ENCODE results near the gene TBC1D16. TPM values are rescaled to one million over a fixed set of nuclear protein-coding genes. Genes with fewer than 3 reads are reported as not detected.
"Not testable (repeated sequence)": the region's sequence is repeated elsewhere in the genome, so short reads cannot be mapped to it uniquely, and the experiment has no call there.

The TBC1D16 gene
- total RNA-seq, 1 donor from 2014 or later, result 46.9 TPM

DNA sequence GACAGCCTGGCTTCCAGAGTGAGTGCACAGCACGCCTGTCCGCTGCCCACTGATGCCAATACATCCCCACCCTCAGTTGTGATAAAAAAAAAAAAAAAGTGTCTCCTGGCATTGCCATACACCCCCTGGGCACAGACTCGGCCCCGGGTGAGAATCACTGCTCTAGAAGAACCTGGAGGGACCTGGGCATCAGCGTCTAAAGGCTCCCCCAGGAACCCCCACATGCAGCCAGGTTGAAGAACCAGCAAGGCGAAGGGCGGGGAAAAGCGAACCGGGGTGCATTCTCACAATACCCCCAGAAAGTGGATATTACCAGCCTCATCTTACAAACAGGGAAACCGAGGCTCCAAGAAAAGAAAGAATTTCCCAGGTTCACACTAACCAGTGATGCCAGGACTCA, 27.7 kb downstream of the TBC1D16 start:
- DNase-seq (ENCODE audit: low spot score), result no peak
- intact Hi-C loops (cut with DNase I), result no loop called here
- ATAC-seq, result no peak

DNA sequence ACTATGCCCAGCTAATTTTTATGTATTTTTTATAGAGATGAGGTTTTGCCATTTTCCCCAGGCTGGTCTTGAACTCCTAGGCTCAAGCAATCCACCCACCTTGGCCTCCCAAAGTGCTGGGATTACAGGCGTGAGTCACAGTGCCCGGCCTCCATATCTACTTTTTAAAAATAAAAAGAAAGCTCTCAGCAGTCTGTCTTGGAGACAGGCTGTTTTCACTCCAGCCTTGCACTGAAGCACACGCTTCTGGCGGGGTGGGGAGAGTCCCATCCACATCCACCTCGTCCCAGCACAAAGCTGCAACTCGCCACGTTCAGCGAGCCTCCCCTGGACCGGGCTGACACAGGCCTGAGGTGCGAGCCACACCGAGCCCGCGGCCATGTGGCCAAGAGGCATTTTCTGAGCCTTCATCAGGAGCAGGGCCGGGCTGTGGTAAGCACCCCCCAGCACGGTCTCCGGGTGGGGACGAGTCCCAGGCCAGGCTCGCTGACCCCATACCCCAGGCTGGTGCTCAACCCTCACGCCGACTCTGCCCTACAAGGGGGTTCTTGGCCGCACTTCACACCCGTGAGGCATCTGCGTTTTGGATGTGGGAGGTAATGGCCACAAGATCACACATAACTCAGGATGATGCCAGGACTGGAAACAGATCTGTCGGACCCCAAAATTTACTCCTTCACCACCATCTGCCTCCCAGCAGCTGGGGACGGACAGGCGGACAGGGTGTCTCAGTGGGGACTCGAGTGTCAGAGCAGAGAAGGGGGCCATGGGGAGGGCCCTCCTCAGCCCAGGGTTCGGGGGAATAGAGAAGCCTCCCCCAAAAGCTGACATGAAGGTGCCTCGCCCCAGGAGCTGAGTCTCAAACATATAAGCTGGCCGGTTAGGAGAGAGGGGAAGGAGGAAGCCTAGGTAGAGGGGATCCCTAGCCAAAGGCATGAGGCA, 28.6 kb downstream of the TBC1D16 start:
- DNase-seq (ENCODE audit: low spot score) (no peak), ATAC-seq (no peak)
- intact Hi-C loops (cut with DNase I), result no loop called here

DNA sequence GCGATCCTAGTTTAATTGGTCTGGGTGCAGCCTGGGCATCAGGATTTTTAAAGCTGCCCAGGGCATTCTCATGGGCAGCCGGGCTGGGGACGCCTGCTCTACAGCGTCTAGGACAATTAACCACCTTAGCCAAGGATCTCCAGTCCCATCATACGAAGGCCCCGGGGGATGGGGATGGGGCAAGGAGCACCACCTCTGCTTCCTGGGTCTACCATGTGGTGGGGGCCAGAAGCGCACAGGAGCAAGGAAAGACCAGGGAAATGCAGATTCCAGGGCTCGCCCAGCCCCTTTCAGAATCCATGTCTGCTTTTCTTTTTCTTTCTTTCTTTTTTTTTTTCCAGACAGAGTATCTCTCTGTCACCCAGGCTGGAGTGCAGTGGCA, 29.3 kb downstream of the TBC1D16 start:
- ATAC-seq, result no peak
- DNase-seq (ENCODE audit: low spot score), result no peak
- intact Hi-C loops (cut with DNase I), result no loop called here

DNA sequence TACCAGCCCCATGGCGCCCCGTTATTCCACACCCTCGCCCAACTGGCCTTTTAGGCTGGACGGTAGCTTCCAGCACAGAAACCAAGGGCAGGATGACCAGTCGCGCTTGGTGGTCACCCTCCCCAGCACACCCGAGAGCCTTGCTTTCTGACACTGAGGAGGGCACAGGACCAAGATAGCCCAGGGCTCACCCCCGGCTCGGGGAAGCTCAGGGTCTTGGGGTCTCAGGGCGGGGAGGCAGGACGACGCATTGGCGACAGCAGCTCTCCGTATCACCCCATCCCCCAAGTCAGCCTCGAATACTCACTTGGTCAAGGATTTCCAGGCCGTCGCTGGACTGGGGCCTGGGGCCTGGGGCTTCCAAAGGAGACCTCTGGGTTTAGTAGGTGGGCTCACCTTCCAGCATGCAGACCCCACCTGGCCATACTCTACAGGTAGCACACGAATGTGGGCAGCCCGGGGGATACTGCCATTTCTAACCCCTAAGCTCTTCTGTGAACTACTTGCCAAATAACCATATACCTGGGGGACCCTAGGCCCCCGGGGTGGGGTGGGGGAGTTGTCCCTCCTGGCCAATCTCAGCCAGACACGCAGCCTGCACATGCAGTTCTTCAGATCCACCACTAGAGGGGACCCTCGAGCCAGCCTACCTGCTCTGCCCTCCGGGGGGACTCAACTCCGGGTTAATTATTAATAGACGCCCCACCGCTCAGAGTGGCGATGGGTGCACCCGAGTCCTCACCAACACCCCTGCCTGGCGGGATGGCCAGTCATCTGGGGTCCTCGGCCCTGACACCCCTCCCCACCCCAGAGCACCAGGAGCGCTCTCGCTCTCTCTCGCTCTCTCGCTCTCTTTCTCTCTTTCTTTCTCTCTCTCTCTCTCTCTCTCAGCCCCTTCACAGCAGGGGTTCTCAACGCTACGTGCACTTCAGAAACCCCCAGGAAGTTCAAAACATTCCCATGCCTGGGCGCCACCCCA, 30.0 kb downstream of the TBC1D16 start:
- intact Hi-C loops (cut with DNase I), result no loop called here
- DNase-seq (ENCODE audit: low spot score), result peak; percentile 79
- peak; percentile 50 for ATAC-seq

DNA sequence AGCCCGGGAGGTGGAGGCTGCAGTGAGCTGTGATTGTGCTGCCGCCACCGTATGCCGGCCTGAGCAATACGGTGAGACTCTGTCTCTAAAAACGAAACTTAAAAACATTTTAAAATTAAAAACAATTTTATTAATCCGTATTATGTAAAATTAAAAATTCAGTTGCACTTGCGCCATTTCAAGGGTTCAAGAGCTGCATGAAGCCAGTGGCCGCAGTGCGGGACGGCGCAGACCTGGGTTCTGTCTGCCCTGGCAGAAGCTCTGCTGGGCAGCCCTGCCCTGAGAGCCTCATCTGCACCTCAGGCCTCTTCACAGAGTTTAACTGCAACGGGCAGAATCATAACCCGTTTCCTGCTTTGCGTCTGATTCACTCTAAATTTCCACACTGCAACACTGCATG, 31.7 kb downstream of the TBC1D16 start:
- DNase-seq (ENCODE audit: low spot score), result no peak
- intact Hi-C loops (cut with DNase I), result no loop called here
- no peak for ATAC-seq

DNA sequence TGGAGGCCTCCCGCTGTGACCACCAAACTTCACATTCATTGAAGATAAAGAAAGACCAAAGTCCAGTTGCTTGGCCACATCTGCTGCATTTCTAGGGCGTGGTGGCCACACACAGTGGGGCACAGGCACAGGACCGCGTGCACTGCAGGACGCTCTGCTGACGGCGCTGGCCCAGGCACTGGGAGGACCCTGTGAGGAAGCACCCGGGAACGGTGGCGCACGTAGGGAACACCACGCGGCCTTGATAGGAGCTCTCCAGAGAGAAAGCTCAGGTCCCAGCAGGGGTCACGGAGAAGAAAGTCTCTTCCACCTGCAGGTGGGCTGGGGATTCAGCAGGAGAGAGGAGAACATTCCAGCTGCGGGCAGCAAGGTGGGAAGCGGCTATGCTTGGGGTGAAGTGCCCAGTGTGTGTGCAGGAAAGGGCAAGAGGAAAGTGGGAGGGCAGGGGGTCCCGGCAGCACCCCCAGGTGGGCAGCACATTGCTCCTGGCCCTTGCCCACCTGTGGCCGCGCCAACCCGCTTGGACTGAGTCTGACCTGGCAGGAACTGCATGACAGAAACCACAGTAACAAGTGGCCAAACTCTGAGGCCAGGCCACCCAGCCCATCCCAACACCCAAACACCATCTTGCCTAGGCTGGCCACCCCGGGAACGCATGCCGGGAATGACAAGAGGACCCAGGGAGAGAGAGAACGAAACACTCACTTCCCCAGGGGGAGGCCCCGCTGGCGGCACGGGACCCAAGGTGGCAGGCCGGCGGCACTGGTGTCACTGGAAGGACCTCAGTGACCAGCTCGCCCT, 32.8 kb downstream of the TBC1D16 start:
- intact Hi-C loops (cut with DNase I), result no loop called here
- ATAC-seq (no peak), DNase-seq (ENCODE audit: low spot score) (no peak)

DNA sequence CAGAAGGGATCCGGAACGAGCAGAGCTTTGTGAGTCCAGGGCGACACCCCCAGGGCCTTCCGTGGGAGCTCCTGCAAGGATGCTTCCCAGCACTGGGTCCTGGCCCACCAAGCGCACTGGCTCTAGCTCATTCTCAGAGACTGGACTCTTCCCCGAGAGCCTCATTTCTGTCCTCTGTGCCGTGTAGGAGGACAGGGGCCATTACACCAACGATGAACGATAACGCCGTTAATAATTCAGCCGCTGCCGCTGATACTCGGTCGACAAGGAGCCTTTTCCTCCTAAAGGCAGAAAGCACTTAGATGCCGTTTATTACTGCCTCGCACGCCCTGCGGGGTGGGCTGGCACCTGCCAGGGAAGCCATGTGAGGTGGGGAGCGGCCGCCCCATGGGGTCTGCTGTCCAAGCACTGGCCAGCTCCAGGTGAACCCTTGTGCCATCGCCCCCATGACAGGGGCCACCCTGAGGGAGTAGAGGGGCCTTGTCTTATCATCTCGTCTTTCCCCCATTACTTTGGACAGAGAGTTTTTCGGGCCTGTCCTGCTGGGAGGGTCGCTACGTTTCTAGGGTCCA, 33.5 kb downstream of the TBC1D16 start:
- intact Hi-C loops (cut with DNase I), result no loop called here
- ATAC-seq (no peak), DNase-seq (ENCODE audit: low spot score) (no peak)

DNA sequence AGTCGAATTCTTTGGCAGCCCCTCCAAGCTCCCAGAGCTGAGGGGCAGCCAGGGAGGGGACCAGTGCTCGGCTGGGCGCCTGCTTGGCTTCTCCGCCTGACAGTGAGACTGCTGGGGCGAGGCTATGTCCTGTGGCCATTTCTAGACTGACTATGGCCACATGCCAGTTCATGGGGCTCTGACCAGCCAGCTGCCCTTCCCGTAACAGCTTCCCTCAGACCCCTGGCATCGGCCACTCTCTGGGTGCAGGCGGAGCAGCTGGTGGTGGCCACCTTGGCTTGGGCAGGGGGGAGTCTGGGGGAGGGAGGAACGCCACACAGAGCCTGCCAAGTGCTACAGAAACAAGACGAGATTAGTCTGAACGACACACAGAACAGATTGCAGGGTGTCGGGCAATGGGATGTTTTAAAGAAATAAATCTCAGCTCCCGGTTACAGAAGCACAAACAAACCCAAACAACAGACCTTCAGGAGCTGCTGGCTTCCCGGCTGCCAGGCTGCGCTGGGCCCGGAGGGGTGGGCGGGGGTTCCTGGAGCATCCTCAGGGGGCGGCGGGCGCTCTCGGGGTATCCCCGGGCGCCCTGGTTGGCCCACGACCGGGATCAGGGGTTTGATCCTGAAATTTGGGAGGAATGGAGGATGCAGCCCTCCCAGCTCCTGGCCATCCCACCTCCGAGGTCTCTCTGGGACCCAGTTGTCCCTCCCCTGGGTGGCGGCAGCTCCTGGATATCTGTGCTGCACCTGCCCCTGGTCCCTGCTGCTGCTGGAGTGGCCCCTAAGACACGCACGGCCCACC, 34.5 kb downstream of the TBC1D16 start:
- DNase-seq (ENCODE audit: low spot score) (no peak), ATAC-seq (no peak)
- intact Hi-C loops (cut with DNase I), result no loop called here

DNA sequence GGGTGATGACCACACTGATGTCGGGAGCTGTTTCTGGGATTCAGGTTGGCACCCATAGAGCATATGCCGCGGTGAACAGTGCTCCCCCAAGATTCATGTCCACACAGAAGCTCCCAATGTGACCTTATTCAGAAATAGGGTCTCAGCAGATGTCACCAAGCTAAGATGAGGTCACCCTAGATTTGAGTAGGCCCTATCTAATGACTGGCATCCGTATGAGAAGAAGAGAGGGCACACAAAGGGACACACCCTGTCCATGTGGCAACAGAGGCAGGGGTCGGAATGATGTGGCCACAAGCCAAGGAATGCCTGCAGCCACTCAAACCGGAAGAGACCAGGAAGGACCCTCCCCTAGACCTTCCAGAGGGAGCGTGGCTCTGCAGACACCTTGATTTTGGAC, 35.5 kb downstream of the TBC1D16 start:
- intact Hi-C loops (cut with DNase I), result no loop called here
- DNase-seq (ENCODE audit: low spot score), result no peak
- ATAC-seq, result no peak

DNA sequence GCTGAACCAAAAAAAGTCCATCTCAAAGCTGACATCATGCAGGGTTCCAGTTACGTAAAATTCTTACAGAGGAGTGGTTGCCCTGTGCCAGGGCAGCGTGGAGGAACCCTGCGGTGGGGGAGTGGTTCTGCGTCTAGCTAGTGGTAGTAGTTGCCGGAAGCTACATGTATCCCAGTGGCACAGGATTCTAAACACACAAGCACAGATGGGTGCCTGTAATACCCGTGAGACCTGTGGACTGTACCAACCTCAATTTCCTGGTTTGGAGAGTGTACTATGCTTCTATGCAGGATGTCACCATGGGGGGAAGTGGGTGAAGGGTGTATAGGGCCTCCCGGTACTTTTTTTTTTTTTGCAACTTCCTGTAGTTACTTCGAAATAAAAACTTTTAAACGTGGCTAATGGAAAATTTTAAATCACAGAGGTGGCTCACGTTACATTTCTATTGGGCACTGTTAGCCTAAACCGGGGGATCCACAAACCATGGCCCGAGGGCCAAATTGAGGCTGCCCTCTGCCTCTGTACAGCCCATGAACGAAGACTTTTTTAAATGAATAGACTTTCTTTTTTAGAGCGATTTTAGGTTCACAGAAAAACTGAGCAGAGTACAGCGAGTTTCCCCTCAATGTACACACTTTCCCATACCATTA, 38.5 kb downstream of the TBC1D16 start:
- ATAC-seq, result no peak
- DNase-seq (ENCODE audit: low spot score), result no peak
- intact Hi-C loops (cut with DNase I), result no loop called here

DNA sequence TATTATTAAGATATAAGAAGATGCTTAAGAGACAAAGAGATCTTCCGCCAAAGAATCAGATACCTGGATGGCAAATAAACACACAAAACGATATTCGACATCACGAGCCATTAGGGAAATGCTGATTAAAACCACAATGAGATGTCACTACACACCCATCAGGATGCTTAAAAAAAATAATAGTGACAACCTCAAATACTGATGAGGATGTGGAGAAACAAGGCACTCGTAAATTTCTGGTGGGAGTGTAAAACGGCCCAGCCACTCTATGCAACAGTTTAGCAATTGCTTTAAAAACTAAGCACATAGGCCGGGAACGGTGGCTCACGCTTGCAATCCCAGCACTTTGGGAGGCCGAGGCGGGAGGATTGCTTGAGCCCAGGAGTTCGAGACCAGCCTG, 39.4 kb downstream of the TBC1D16 start:
- no peak for DNase-seq (ENCODE audit: low spot score)
- ATAC-seq, result no peak
- intact Hi-C loops (cut with DNase I), result no loop called here

DNA sequence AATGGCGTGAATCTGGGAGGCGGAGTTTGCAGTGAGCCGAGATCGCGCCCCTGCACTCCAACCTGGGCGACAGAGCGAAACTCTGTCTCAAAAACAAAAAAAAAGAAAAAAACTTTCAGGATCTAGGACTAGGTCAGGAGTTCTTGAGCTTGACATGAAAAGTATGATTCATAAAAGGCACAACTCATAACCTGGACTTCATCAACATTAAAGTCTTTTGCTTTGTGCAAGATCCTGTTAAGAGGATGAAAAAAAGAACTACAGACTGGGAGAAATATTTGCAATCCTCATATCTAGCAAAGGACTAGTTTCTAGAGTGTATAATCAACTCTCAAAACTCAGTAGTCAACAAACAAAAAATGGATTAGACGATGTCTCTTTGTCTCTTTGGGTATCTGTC, 40.0 kb downstream of the TBC1D16 start:
- ATAC-seq, result no peak
- intact Hi-C loops (cut with DNase I), result no loop called here
- no peak for DNase-seq (ENCODE audit: low spot score)

DNA sequence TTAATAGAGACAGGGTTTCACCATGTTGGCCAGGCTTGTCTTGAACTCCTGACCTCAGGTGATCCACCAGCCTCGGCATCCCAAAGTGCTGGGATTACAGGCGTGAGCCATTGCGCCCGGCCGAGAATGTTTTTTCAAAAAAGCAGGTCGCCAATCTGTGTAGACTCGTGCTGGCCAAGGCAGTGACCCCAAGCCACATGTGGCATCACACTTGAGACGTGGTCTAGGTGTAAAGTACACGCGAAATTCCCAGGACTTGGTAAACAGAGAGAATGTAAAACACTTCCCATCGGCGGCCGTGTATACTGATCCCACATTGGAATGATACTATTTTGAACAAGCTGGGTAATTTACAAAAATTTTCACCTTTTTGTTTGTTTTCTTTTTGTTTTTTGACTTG, 41.1 kb downstream of the TBC1D16 start:
- intact Hi-C loops (cut with DNase I), result no loop called here
- DNase-seq (ENCODE audit: low spot score) (no peak), ATAC-seq (no peak)

DNA sequence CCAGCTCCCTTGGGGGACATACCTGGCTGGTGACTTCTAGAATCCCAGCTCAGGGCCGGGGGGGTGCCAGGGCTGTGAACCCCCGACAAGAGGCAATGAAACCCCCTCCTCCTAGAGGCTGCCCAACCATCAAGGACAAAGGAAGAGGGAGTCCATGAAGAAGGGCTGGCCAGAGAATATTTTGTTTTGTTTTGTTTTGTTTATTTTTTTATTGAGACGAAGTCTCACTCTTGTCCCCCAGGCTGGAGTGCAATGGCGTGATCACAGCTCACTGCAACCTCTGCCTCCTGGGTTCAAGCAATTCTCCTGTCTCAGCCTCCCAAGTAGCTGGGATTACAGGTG, 41.5 kb downstream of the TBC1D16 start:
- intact Hi-C loops (cut with DNase I); DNase-seq (ENCODE audit: low spot score); ATAC-seq: not testable (repeated sequence)

DNA sequence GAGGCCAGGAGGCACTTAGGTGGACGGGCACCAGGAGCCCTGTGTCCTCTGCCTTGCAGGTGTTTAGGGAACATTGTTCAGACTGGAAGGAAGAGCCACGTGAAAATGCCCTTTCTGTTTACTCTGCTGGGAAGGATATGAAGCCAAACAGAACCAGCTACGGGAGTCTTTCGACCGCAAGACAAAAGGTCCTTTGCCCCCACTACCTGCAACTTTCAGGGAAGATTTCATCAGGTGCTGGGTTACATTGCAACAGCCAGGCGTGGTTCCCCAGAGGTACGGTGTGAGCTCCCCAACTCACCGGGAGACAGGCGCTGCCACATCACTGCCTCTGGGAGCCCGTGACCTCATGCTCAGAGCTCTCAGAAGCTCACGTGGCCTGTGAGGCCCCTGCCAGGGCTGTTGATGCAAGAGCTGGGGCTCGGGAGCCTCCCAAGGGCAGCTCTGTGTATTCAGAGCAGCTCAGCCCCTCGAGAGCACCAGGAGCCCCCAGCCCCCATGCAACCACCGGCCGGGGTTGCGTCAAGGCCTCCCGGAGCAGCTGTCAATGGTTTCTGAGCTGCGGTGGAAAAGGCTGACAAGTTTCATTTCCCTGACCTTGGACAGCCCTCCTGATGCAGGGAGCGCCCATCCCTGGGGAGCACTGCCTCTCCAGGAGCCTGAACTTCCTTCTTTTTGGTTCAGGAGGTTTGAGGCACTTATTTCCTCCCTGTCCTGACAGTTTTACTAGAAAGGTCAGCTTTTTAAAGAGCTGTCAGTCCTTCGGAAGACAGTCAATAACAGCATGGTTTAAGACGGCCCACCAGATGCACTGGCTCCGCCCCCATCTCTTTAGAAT, 42.1 kb downstream of the TBC1D16 start:
- ATAC-seq (peak; percentile 78), DNase-seq (ENCODE audit: low spot score) (peak; percentile 81)

DNA sequence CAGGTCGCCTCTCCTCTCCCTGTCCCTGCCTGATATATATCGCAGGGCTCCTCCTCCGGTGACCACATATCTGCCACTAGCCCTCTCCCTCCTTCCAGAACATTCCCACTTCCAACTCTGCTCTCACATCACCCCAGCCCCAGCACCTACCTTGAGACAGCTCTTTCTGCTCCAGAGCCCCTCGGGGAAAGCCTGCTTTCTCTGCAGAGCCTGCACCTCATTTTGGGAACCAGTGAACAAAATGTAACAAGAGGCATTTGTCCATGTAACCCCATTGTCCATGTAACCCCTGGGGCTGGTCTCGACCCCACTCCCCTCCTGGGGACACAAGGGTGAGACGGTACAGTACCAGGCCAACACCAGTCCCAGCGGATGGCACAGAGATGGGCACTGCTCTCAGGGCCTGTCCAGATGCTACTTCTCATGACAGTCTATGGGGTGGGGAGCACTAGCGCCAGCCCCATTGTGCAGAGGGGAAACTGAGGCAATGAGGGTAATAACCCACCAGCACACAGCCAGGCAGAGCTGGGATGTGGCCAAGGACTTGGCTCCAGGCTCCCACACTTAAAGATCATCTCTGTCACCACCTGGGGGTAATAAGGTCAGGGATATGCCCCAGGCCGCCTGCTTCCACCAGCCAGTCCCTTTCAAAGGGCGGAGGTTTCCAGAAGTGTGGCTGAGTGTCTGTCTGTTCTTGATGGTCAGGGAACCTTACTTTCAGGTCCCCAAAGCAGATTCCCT, 42.9 kb downstream of the TBC1D16 start:
- ATAC-seq, result no peak
- intact Hi-C loops (cut with DNase I), result no loop called here
- DNase-seq (ENCODE audit: low spot score), result no peak

More for the DNA sequence above, 42.1 kb downstream of the TBC1D16 start:
- intact Hi-C loops (cut with DNase I), result no loop called here
